SU-DHL-6 (cell line): ENCODE data around the gene PARVA.

Experiments used
- CTCF ChIP-seq: fragments of 200-600 bp; sonication (generic); IDR thresholded peaks from one replicate; pipeline ENCODE4 v1.5.1; 2017; ENCODE audit warnings: antibody characterized with exemption, mild to moderate bottlenecking, low read length, moderate library complexity; ENCODE audit not compliant: insufficient read depth, poor library complexity, severe bottlenecking
- EZH2phosphoT487 ChIP-seq: fragments of 200-600 bp; sonication (generic), shearing (Covaris generic); conservative IDR thresholded peaks from 2 replicates; pipeline ENCODE4 v1.6.1; 2018; ENCODE audit warnings: mild to moderate bottlenecking, antibody characterized with exemption, low read length, moderate library complexity, mixed read lengths

GRCh38 chr11:12386309-12386708, 8.9 kb downstream of the PARVA start:
- TF ChIP-seq CTCF, result no peak
- TF ChIP-seq EZH2phosphoT487, result no peak
